Panc1 (cell line): ENCODE data around the gene POLR3GL. TPM values are rescaled to one million over a fixed set of nuclear protein-coding genes. Genes with fewer than 3 reads are reported as not detected.
"Not testable (repeated sequence)": the region's sequence is repeated elsewhere in the genome, so short reads cannot be mapped to it uniquely, and the experiment has no call there.

Experiments used
- ATAC-seq: fragments of 200-7000 bp; cut with Tn5 transposase; 2 replicates; pipeline ENCODE4 v1.9.1; 2020; ENCODE audit warnings: mild to moderate bottlenecking, moderate library complexity
- BruUV-seq: library from RNA; stranded (reverse); fragments of 400-500 nt; replicated peaks from 2 replicates; lab custom pipeline; 2021; lab: Mats Ljungman, UMichigan
- CTCF ChIA-PET: fragments of 300-600 bp; sonication (Branson Sonifier 250); formaldehyde crosslinking; loops from one replicate; lab custom pipeline; 2022; ENCODE audit warnings: antibody characterized with exemption; lab: Charles Lee
- POLR2A ChIA-PET: fragments of 300-600 bp; sonication (Branson Sonifier 250); formaldehyde crosslinking; loops from one replicate; lab custom pipeline; 2022; ENCODE audit warnings: antibody characterized with exemption; lab: Charles Lee
- DNase-seq: peaks from one replicate; pipeline ENCODE4 v3.0.0-alpha.2; 2010; ENCODE audit warnings: low read depth, low spot score
- H3K27ac ChIP-seq: 2 replicates; pipeline ENCODE4 v1.5.1; 2011; ENCODE audit warnings: mild to moderate bottlenecking, low read length, inconsistent platforms
- H3K27me3 ChIP-seq: fragments of 200-500 bp; sonication (Bioruptor generic); 2 replicates; pipeline ENCODE4 v1.6.0; 2014; ENCODE audit warnings: low read length, inconsistent platforms; ENCODE audit not compliant: control insufficient read depth, insufficient read depth
- H3K36me3 ChIP-seq: fragments of 200-500 bp; sonication (Bioruptor generic); 2 replicates; pipeline ENCODE4 v1.5.1; 2014; ENCODE audit warnings: inconsistent platforms, mild to moderate bottlenecking, low read length, moderate library complexity; ENCODE audit not compliant: control insufficient read depth, insufficient read depth
- H3K4me1 ChIP-seq: 2 replicates; pipeline ENCODE4 v1.5.1; 2011; ENCODE audit warnings: inconsistent platforms, mild to moderate bottlenecking, low read length, moderate library complexity; ENCODE audit not compliant: control insufficient read depth, insufficient read depth
- H3K4me3 ChIP-seq, 2 experiments: 2 replicates each; pipeline ENCODE4 v1.5.1; 2011 to 2012; ENCODE audit warnings: low read depth in 2 of 2, low read length in 2 of 2, mild to moderate bottlenecking in 2 of 2, inconsistent platforms in 1 of 2, moderate library complexity in 1 of 2
- H3K9me3 ChIP-seq: fragments of 200-500 bp; sonication (Bioruptor generic); 2 replicates; pipeline ENCODE4 v1.5.1; 2014; ENCODE audit warnings: low read depth, mild to moderate bottlenecking, inconsistent platforms, low read length, moderate library complexity; ENCODE audit not compliant: control insufficient read depth, insufficient read depth
- in situ Hi-C: cut with HindIII; loops from 2 replicates; pipeline ENCODE4 v1.10.0; 2016; ENCODE audit warnings: low sequenced_read_pairs, low pct_unique_long_range_greater_than_20kb
- intact Hi-C: fragments of 100-400 bp; cut with micrococcal nuclease; formaldehyde crosslinking; loops from one replicate; pipeline ENCODE4 v1.10.0; 2022; ENCODE audit not compliant: unreplicated experiment
- total RNA-seq: library from RNA; stranded (reverse); gene quantifications from one replicate; pipeline ENCODE4 v1.2.1, GENCODE V29; 2021; ENCODE audit not compliant: unreplicated experiment

POLR3GL gene
- total RNA-seq, 1 experiment from 2014 or later: 14.9 TPM

DNA sequence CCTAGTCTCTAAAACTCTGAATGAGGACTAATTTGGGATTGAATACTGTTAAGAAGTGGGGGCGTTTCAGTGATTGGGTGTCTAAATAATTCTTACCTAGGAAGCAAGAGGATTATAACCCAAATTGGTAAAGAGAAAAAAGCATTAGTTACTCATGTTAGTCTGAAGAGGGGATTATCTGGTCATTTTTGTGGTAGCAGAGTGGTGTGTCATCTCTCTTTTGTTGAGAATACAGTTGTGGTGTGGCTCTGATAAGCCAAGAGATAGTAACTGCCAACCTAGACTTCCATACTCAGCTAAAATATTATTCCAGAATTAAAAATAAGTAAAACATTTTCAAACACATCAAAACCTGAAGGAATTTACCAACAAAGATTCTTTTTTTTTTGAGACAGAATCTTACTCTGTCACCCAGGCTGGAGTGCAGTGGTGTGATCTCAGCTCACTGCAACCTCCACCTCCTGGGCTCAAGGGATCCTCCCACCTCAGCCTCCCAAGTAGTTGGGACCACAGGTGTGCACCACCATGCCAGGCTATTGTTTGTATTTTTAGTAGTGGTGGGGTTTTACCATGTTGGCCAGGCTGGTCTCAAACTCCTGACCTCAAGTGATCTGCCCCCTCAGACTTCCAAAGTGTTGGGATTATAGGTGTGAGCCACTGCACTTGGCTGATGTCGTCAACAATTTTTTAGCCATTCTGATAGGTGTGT, 61.5 kb downstream of the POLR3GL start:
- H3K27me3 ChIP-seq, in situ Hi-C loops, H3K36me3 ChIP-seq, H3K9me3 ChIP-seq, ATAC-seq, H3K4me3 ChIP-seq, BruUV-seq, H3K27ac ChIP-seq, CTCF ChIA-PET, POLR2A ChIA-PET, DNase-seq, H3K4me1 ChIP-seq, intact Hi-C loops: not testable (repeated sequence)

DNA sequence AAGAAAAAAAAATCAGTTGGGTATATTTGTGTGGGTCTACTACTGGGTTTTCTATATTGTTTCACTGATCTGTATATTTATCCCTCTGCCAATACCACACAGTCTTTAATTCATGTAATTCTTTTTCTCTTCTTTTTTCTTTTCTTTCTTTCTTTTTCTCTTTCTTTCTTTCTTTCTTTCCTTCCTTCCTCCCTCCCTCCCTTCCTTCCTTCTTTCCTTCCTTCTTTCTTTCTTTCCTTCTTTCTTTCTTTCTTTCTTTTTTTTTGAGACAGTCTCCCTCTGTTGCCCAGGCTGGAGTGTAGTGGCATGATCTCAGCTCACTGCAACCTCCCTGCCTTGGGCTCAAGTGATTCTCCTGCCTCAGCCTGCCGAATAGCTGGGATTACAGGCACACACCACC, 62.2 kb downstream of the POLR3GL start:
- CTCF ChIA-PET: not testable (repeated sequence)

More for the DNA sequence above, 62.2 kb downstream of the POLR3GL start:
- BruUV-seq, H3K36me3 ChIP-seq, ATAC-seq, in situ Hi-C loops, H3K4me1 ChIP-seq, intact Hi-C loops, H3K27ac ChIP-seq, DNase-seq, H3K4me3 ChIP-seq, H3K9me3 ChIP-seq, H3K27me3 ChIP-seq: not testable (repeated sequence)
- POLR2A ChIA-PET: interaction anchor here (0.6 to 0.7 kb wide), 2 partner anchors 23 to 191 kb away, joined by 3 to 14 read pairs; no protein-coding TSS in a partner anchor

Other genes with a start within 250 kb of the POLR3GL start
- gene CD160, start 245.2 kb upstream of the POLR3GL start, total RNA-seq: not detected
- gene RNF115, start 140.6 kb upstream of the POLR3GL start, total RNA-seq: 14.5 TPM
- 35.1 TPM for gene POLR3C, start 140.5 kb upstream of the POLR3GL start, total RNA-seq
- gene NUDT17, start 119.1 kb upstream of the POLR3GL start, total RNA-seq: 3.7 TPM
- 68.1 TPM for gene PIAS3, start 105.6 kb upstream of the POLR3GL start, total RNA-seq
- gene ANKRD35, start 78.8 kb upstream of the POLR3GL start, total RNA-seq: not detected
- gene ITGA10, start 54.6 kb upstream of the POLR3GL start, total RNA-seq: 2.2 TPM
- 27.4 TPM for gene PEX11B, start 46.0 kb upstream of the POLR3GL start, total RNA-seq
- gene RBM8A, start 37.2 kb upstream of the POLR3GL start, total RNA-seq: 172 TPM
- 23.3 TPM for gene LIX1L, start 6.7 kb upstream of the POLR3GL start, total RNA-seq
- gene ANKRD34A, start 115 bp upstream of the POLR3GL start, total RNA-seq: 1.4 TPM
- gene TXNIP, start 31.9 kb downstream of the POLR3GL start, total RNA-seq: 15.2 TPM
- not detected for gene HJV, start 57.0 kb downstream of the POLR3GL start, total RNA-seq
- gene NBPF10, start 180.1 kb downstream of the POLR3GL start, total RNA-seq: 2.8 TPM